SU-DHL-6 (cell line): ENCODE measurements around the gene OPHN1.

Experiments
- H2AFZ ChIP-seq: fragments of 200-600 bp; sonication (generic); 2 replicates; pipeline ENCODE4 v1.6.1; 2014; ENCODE audit warnings: low read depth, mild to moderate bottlenecking, moderate library complexity, mixed read lengths, antibody characterized with exemption, low read length; ENCODE audit not compliant: severe bottlenecking
- H3F3A ChIP-seq: fragments of 200-600 bp; shearing (Covaris generic); 2 replicates; pipeline ENCODE4 v1.6.0; 2016; ENCODE audit warnings: antibody characterized with exemption, mild to moderate bottlenecking; ENCODE audit not compliant: insufficient read depth
- H3K27ac ChIP-seq: fragments of 200-600 bp; sonication (generic); 2 replicates; pipeline ENCODE4 v1.5.1; 2016; ENCODE audit warnings: low read depth, mild to moderate bottlenecking, low read length, moderate library complexity, mixed read lengths
- H3K27me3 ChIP-seq: fragments of 200-600 bp; sonication (generic), shearing (Covaris generic); 2 replicates; pipeline ENCODE4 v1.6.0; 2014; ENCODE audit warnings: mild to moderate bottlenecking, low read length
- H3K36me3 ChIP-seq: fragments of 200-600 bp; sonication (generic); 2 replicates; pipeline ENCODE4 v1.6.1; 2014; ENCODE audit warnings: mild to moderate bottlenecking, low read length, mixed read lengths
- H3K4me2 ChIP-seq: fragments of 300-600, 200-600 bp; shearing (Covaris generic), sonication (generic); 2 replicates; pipeline ENCODE4 v1.6.0; 2014; ENCODE audit warnings: low read length, low read depth, mild to moderate bottlenecking; ENCODE audit not compliant: poor library complexity, severe bottlenecking
- H3K4me3 ChIP-seq: fragments of 200-600 bp; sonication (generic); 2 replicates; pipeline ENCODE4 v1.5.1; 2014; ENCODE audit warnings: antibody characterized with exemption, low read length, mild to moderate bottlenecking, mixed read lengths; ENCODE audit not compliant: insufficient read depth, poor library complexity, severe bottlenecking
- H3K79me2 ChIP-seq: fragments of 200-600 bp; sonication (generic); 2 replicates; pipeline ENCODE4 v1.6.1; 2014; ENCODE audit warnings: mild to moderate bottlenecking, low read length, moderate library complexity; ENCODE audit not compliant: insufficient read depth
- H3K9ac ChIP-seq: fragments of 200-600 bp; sonication (generic); 2 replicates; pipeline ENCODE4 v1.7.0; 2014; ENCODE audit warnings: mild to moderate bottlenecking, low read length
- H3K9me2 ChIP-seq: fragments of 200-600 bp; sonication (generic); replicated peaks from 2 replicates; pipeline ENCODE4 v1.6.1; 2014; ENCODE audit warnings: low read length; ENCODE audit not compliant: insufficient read depth
- H3K9me3 ChIP-seq: fragments of 200-600 bp; sonication (generic); 2 replicates; pipeline ENCODE4 v1.6.1; 2014; ENCODE audit warnings: low read length, mixed read lengths; ENCODE audit not compliant: insufficient read depth
- H4K20me1 ChIP-seq: fragments of 200-600 bp; sonication (generic); 2 replicates; pipeline ENCODE4 v1.6.1; 2014; ENCODE audit warnings: low read depth, mild to moderate bottlenecking, antibody characterized with exemption, low read length, moderate library complexity, mixed read lengths
- CTCF ChIP-seq: fragments of 200-600 bp; sonication (generic); IDR thresholded peaks from one replicate; pipeline ENCODE4 v1.5.1; 2017; ENCODE audit warnings: antibody characterized with exemption, mild to moderate bottlenecking, low read length, moderate library complexity; ENCODE audit not compliant: insufficient read depth, poor library complexity, severe bottlenecking
- EZH2phosphoT487 ChIP-seq: fragments of 200-600 bp; sonication (generic), shearing (Covaris generic); conservative IDR thresholded peaks from 2 replicates; pipeline ENCODE4 v1.6.1; 2018; ENCODE audit warnings: mild to moderate bottlenecking, antibody characterized with exemption, low read length, moderate library complexity, mixed read lengths

Gene OPHN1

GRCh38 chrX:68232206-68232605 is 201.1 kb downstream of the OPHN1 start:
- Histone ChIP-seq H3K9ac (no peak overlapping the region), H4K20me1 (no peaks in the 10 kb centered on the region), H3K4me3 (no peak overlapping the region), H3K79me2 (no peaks in the 10 kb centered on the region), H3K9me3 (no peaks in the 10 kb centered on the region), H3K4me2 (no peak overlapping the region), H2AFZ (no peak overlapping the region), H3K36me3 (no peaks in the 10 kb centered on the region), H3F3A (no peaks in the 10 kb centered on the region), H3K27ac (no peak overlapping the region), H3K27me3 (no peaks in the 10 kb centered on the region), H3K9me2 (no peaks in the 10 kb centered on the region)
- TF ChIP-seq EZH2phosphoT487 (no peak), CTCF (no peak)

GRCh38 chrX:68209008-68209407 is 224.3 kb downstream of the OPHN1 start:
- Histone ChIP-seq H2AFZ (no peak overlapping the region), H4K20me1 (no peaks in the 10 kb centered on the region), H3K9me2 (no peaks in the 10 kb centered on the region), H3K9ac (no peak overlapping the region), H3K79me2 (no peaks in the 10 kb centered on the region), H3F3A (no peaks in the 10 kb centered on the region), H3K4me2 (no peak overlapping the region), H3K9me3 (no peaks in the 10 kb centered on the region), H3K36me3 (no peaks in the 10 kb centered on the region), H3K4me3 (no peak overlapping the region), H3K27ac (no peak overlapping the region), H3K27me3 (no peaks in the 10 kb centered on the region)
- TF ChIP-seq EZH2phosphoT487: no peak
- no peak for TF ChIP-seq CTCF

GRCh38 chrX:68204521-68205038 is 228.7 kb downstream of the OPHN1 start:
- no peaks in the 10 kb centered on the region for H3K9me2 ChIP-seq
- H3K36me3 ChIP-seq: no peaks in the 10 kb centered on the region
- no peak overlapping the region for H3K9ac ChIP-seq
- no peaks in the 10 kb centered on the region for H3F3A ChIP-seq
- H3K27me3 ChIP-seq: no peaks in the 10 kb centered on the region
- H3K79me2 ChIP-seq: no peaks in the 10 kb centered on the region
- H3K4me3 ChIP-seq: no peak overlapping the region
- no peak overlapping the region for H3K4me2 ChIP-seq
- H3K27ac ChIP-seq: no peak overlapping the region
- H3K9me3 ChIP-seq: no peaks in the 10 kb centered on the region
- TF ChIP-seq EZH2phosphoT487 (no peak), CTCF (no peak)
- no peaks in the 10 kb centered on the region for H4K20me1 ChIP-seq
- H2AFZ ChIP-seq: no peak overlapping the region

GRCh38 chrX:68203646-68204045 is 229.6 kb downstream of the OPHN1 start:
- Histone ChIP-seq H3K27ac (no peak overlapping the region), H3K79me2 (no peaks in the 10 kb centered on the region), H3K4me3 (no peak overlapping the region), H3K27me3 (no peaks in the 10 kb centered on the region), H4K20me1 (no peaks in the 10 kb centered on the region), H3K36me3 (no peaks in the 10 kb centered on the region), H2AFZ (no peak overlapping the region), H3K9me3 (no peaks in the 10 kb centered on the region), H3K4me2 (no peak overlapping the region), H3K9ac (no peak overlapping the region), H3F3A (no peaks in the 10 kb centered on the region), H3K9me2 (no peaks in the 10 kb centered on the region)
- no peak for TF ChIP-seq CTCF
- no peak for TF ChIP-seq EZH2phosphoT487
